Activated CD4-positive, alpha-beta T cell treated with anti-CD3 and anti-CD28 coated beads for 36 hours (primary cell): ENCODE measurements around the gene PTPN21. TPM values are rescaled to one million over a fixed set of nuclear protein-coding genes. Genes with fewer than 3 reads are reported as not detected.

Source experiments
- ATAC-seq: fragments of 200-7000 bp; cut with Tn5 transposase; one replicate; pipeline ENCODE4 v1.10.0; 2021; ENCODE audit warnings: mild to moderate bottlenecking, moderate library complexity
- CTCF ChIA-PET: fragments of 350-600 bp; sonication (Branson Sonifier 250); formaldehyde crosslinking; loops from one replicate; lab custom pipeline; 2021; ENCODE audit warnings: antibody characterized with exemption; lab: Charles Lee
- POLR2A ChIA-PET: fragments of 350-600 bp; sonication (Branson Sonifier 250); formaldehyde crosslinking; loops from one replicate; lab custom pipeline; 2021; ENCODE audit warnings: antibody characterized with exemption, inconsistent platforms; lab: Charles Lee
- DNase-seq: peaks from one replicate; pipeline ENCODE4 v3.0.0-alpha.2; 2020
- H3K27ac Mint-ChIP-seq: one replicate; pipeline ENCODE4 v1.8.0; 2021; ENCODE audit warnings: mixed read lengths
- H3K27me3 Mint-ChIP-seq: one replicate; pipeline ENCODE4 v1.8.0; 2021; ENCODE audit warnings: mixed read lengths
- H3K36me3 Mint-ChIP-seq: one replicate; pipeline ENCODE4 v1.8.0; 2021; ENCODE audit warnings: low read depth, mixed read lengths
- H3K4me1 Mint-ChIP-seq: one replicate; pipeline ENCODE4 v1.8.0; 2021; ENCODE audit warnings: mixed read lengths
- H3K4me3 Mint-ChIP-seq: one replicate; pipeline ENCODE4 v1.8.0; 2021; ENCODE audit warnings: mild to moderate bottlenecking, moderate library complexity, mixed read lengths
- H3K9me3 Mint-ChIP-seq: one replicate; pipeline ENCODE4 v1.8.0; 2021; ENCODE audit warnings: low read depth, mixed read lengths
- intact Hi-C, 2 experiments: fragments of 100-400 bp; cut with DNase I in 1 of 2; cut with micrococcal nuclease in 1 of 2; formaldehyde crosslinking; loops; one replicate each; pipeline versions ENCODE4 v1.14.2 to v1.15.1; 2022 to 2024; cut with DNase I, micrococcal nuclease
- total RNA-seq, 2 experiments: library from RNA; stranded (reverse); gene quantifications; one replicate each; pipeline ENCODE4 v1.2.3, GENCODE V29; 2021

PTPN21 gene
- under 1 TPM; 0.12 to 0.16 TPM for total RNA-seq

- CTCF ChIA-PET = interaction anchor here (1.2 to 1.4 kb wide), 2 partner anchors 10 to 21 kb away, joined by 3 to 4 read pairs; no protein-coding TSS in a partner anchor
- Mint-ChIP-seq H3K36me3 (no peaks in the 10 kb centered on the region), H3K9me3 (no peaks in the 10 kb centered on the region), H3K27me3 (peaks cover 42% of the 10 kb centered on the region), H3K4me3 (peak within 1 kb of the TSS; percentile 61), H3K27ac (peak within 1 kb of the TSS; percentile 6), H3K4me1 (peaks cover 32% of the 10 kb centered on the region)
- intact Hi-C loops = loop anchor here in 1 of 2 experiments (2.0 to 10.0 kb wide), 3 partner anchors 270 to 1700 kb away; partner anchors contain the start of genes PSMC1 and TTC8
- DNase-seq (peak; percentile 35), ATAC-seq (no peak)
- POLR2A ChIA-PET = no interaction called here
Observed at GRCh38 chr14:88554457-88555286, at the start of gene PTPN21. PTPN21 (minus strand) TSS chr14:88555007; CDS start chr14:88550417, 4,590 bp downstream.

- POLR2A ChIA-PET = no interaction called here
- no peaks in the 10 kb centered on the region for H3K27me3 Mint-ChIP-seq
- H3K9me3 Mint-ChIP-seq = no peaks in the 10 kb centered on the region
- CTCF ChIA-PET = no interaction called here
- H3K4me3 Mint-ChIP-seq = no peak overlapping the region
- H3K4me1 Mint-ChIP-seq = peaks cover 24% of the 10 kb centered on the region
- H3K27ac Mint-ChIP-seq = no peak overlapping the region
- intact Hi-C loops = loop anchor here in 1 of 2 experiments (5.0 kb wide), 1 partner anchor 188 kb away; the partner anchor contains the start of gene EML5
- ATAC-seq (no peak), DNase-seq (no peak)
- peaks cover 62% of the 10 kb centered on the region for H3K36me3 Mint-ChIP-seq
Observed at GRCh38 chr14:88604212-88604611, 49.4 kb upstream of the PTPN21 start.

- Mint-ChIP-seq H3K9me3 (no peaks in the 10 kb centered on the region), H3K4me3 (peak overlapping the region; percentile 38), H3K27me3 (no peaks in the 10 kb centered on the region), H3K36me3 (peaks cover 57% of the 10 kb centered on the region), H3K4me1 (peaks cover 26% of the 10 kb centered on the region), H3K27ac (peak overlapping the region; percentile 78)
- intact Hi-C loops = loop anchor here (2.0 to 5.0 kb wide), 2 partner anchors 37 to 192 kb away; partner anchors contain the start of genes EML5 (in 2 of the 2) and ZC3H14 (in 1 of the 2)
- CTCF ChIA-PET = interaction anchor here (0.7 to 1.4 kb wide), 4 partner anchors 18 to 1011 kb away, joined by 3 read pairs; no protein-coding TSS in a partner anchor
- ATAC-seq (peak; percentile 94), DNase-seq (peak; percentile 52)
- POLR2A ChIA-PET = no interaction called here
Observed at GRCh38 chr14:88599761-88600439, 45.1 kb upstream of the PTPN21 start.

- H3K27me3 Mint-ChIP-seq = no peaks in the 10 kb centered on the region
- DNase-seq (no peak), ATAC-seq (no peak)
- intact Hi-C loops = loop anchor here (2.0 to 5.0 kb wide), 2 partner anchors 37 to 193 kb away; partner anchors contain the start of genes EML5 (in 1 of the 2) and ZC3H14 (in 1 of the 2)
- POLR2A ChIA-PET = no interaction called here
- CTCF ChIA-PET = interaction anchor here (0.9 to 1.4 kb wide), 2 partner anchors 68 to 269 kb away, joined by 3 read pairs; no protein-coding TSS in a partner anchor
- H3K36me3 Mint-ChIP-seq = peaks cover 58% of the 10 kb centered on the region
- H3K27ac Mint-ChIP-seq = peak overlapping the region; percentile 78
- peak overlapping the region; percentile 38 for H3K4me3 Mint-ChIP-seq
- no peaks in the 10 kb centered on the region for H3K9me3 Mint-ChIP-seq
- peaks cover 26% of the 10 kb centered on the region for H3K4me1 Mint-ChIP-seq
Observed at GRCh38 chr14:88599326-88599725, 44.5 kb upstream of the PTPN21 start.

- no peak for ATAC-seq
- H3K36me3 Mint-ChIP-seq = peaks cover 51% of the 10 kb centered on the region
- ChIA-PET CTCF (interaction anchor here (0.6 to 1.6 kb wide), 2 partner anchors 13 to 18 kb away, joined by 3 to 4 read pairs; no protein-coding TSS in a partner anchor), POLR2A (no interaction called here)
- no peaks in the 10 kb centered on the region for H3K27me3 Mint-ChIP-seq
- no peaks in the 10 kb centered on the region for H3K9me3 Mint-ChIP-seq
- H3K4me3 Mint-ChIP-seq = no peak overlapping the region
- H3K27ac Mint-ChIP-seq = no peak overlapping the region
- intact Hi-C loops = loop anchor here (2.0 to 5.0 kb wide), 2 partner anchors 35 to 194 kb away; partner anchors contain the start of genes EML5 (in 1 of the 2) and ZC3H14 (in 1 of the 2)
- no peak for DNase-seq
- peaks cover 26% of the 10 kb centered on the region for H3K4me1 Mint-ChIP-seq
Observed at GRCh38 chr14:88598097-88598675, 43.4 kb upstream of the PTPN21 start.

- peaks cover 47% of the 10 kb centered on the region for H3K36me3 Mint-ChIP-seq
Observed at GRCh38 chr14:88597601-88598000, 42.8 kb upstream of the PTPN21 start.

GRCh38 chr14:88597038-88597437 is 42.2 kb upstream of the PTPN21 start:
- DNase-seq = no peak
- Mint-ChIP-seq H3K9me3 (no peaks in the 10 kb centered on the region), H3K27ac (no peak overlapping the region), H3K36me3 (peaks cover 44% of the 10 kb centered on the region), H3K27me3 (no peaks in the 10 kb centered on the region), H3K4me3 (no peak overlapping the region), H3K4me1 (peaks cover 26% of the 10 kb centered on the region)
- intact Hi-C loops = loop anchor here in 1 of 2 experiments (5.0 kb wide), 1 partner anchor 195 kb away; the partner anchor contains the start of gene EML5
- CTCF ChIA-PET = no interaction called here
- ATAC-seq = no peak
- POLR2A ChIA-PET = no interaction called here

More at GRCh38 chr14:88597601-88598000, 42.8 kb upstream of the PTPN21 start:
- DNase-seq = no peak
- H3K4me3 Mint-ChIP-seq = no peak overlapping the region
- no peaks in the 10 kb centered on the region for H3K27me3 Mint-ChIP-seq
- H3K27ac Mint-ChIP-seq = no peak overlapping the region
- intact Hi-C loops = loop anchor here in 1 of 2 experiments (5.0 kb wide), 1 partner anchor 195 kb away; the partner anchor contains the start of gene EML5
- H3K4me1 Mint-ChIP-seq = peaks cover 26% of the 10 kb centered on the region
- ATAC-seq = no peak
- ChIA-PET CTCF (interaction anchor here (1.6 kb wide), 1 partner anchor 19 kb away, joined by 4 read pairs; no protein-coding TSS in a partner anchor), POLR2A (no interaction called here)
- H3K9me3 Mint-ChIP-seq = no peaks in the 10 kb centered on the region

- POLR2A ChIA-PET = no interaction called here
- Mint-ChIP-seq H3K4me3 (no peak overlapping the region), H3K9me3 (no peaks in the 10 kb centered on the region), H3K27ac (no peak overlapping the region), H3K4me1 (no peaks in the 10 kb centered on the region), H3K27me3 (no peaks in the 10 kb centered on the region), H3K36me3 (peaks cover 35% of the 10 kb centered on the region)
- intact Hi-C loops = no loop called here
- no peak for DNase-seq
- CTCF ChIA-PET = interaction anchor here (1.0 kb wide), 1 partner anchor 18 kb away, joined by 3 read pairs; no protein-coding TSS in a partner anchor
- ATAC-seq = no peak
Observed at GRCh38 chr14:88592031-88592430, 37.2 kb upstream of the PTPN21 start.

GRCh38 chr14:88590173-88590572 is 35.4 kb upstream of the PTPN21 start:
- ChIA-PET POLR2A (no interaction called here), CTCF (interaction anchor here (0.5 kb wide), 1 partner anchor 653 kb away, joined by 3 read pairs; no protein-coding TSS in a partner anchor)
- Mint-ChIP-seq H3K27me3 (no peaks in the 10 kb centered on the region), H3K27ac (no peak overlapping the region), H3K9me3 (no peaks in the 10 kb centered on the region), H3K36me3 (peaks cover 43% of the 10 kb centered on the region), H3K4me1 (no peaks in the 10 kb centered on the region), H3K4me3 (no peak overlapping the region)
- intact Hi-C loops = no loop called here
- DNase-seq (no peak), ATAC-seq (no peak)

GRCh38 chr14:88588081-88588480 is 33.3 kb upstream of the PTPN21 start:
- ChIA-PET POLR2A (no interaction called here), CTCF (no interaction called here)
- peaks cover 44% of the 10 kb centered on the region for H3K36me3 Mint-ChIP-seq
- no peak overlapping the region for H3K27ac Mint-ChIP-seq
- no peaks in the 10 kb centered on the region for H3K4me1 Mint-ChIP-seq
- DNase-seq (no peak), ATAC-seq (no peak)
- no peaks in the 10 kb centered on the region for H3K27me3 Mint-ChIP-seq
- intact Hi-C loops = no loop called here
- H3K4me3 Mint-ChIP-seq = no peak overlapping the region
- no peaks in the 10 kb centered on the region for H3K9me3 Mint-ChIP-seq
